HL-60 (cell line): ENCODE data around the gene ROPN1.
A peak's percentile ranks its signal among the peaks of the same experiment; 100 is the strongest.
"Not testable (repeated sequence)": the region's sequence is repeated elsewhere in the genome, so short reads cannot be mapped to it uniquely, and the experiment has no call there.

Experiments used
- DNase-seq, 2 experiments: peaks; one replicate each; pipeline ENCODE4 v3.0.0-alpha.2; 2010 to 2020; ENCODE audit warnings: low read depth in 1 of 2, low spot score in 1 of 2
- H3K27ac ChIP-seq: fragments of 250-450 bp; sonication (Bioruptor Pico); replicated peaks from 2 replicates; pipeline ENCODE4 v1.5.1; 2020; ENCODE audit warnings: mild to moderate bottlenecking, moderate library complexity
- H3K27me3 ChIP-seq: fragments of 250-450 bp; sonication (Bioruptor Pico); 2 replicates; pipeline ENCODE4 v1.5.1; 2021; ENCODE audit warnings: mild to moderate bottlenecking, moderate library complexity; ENCODE audit not compliant: insufficient read depth, poor library complexity, severe bottlenecking
- H3K4me3 ChIP-seq: replicated peaks from 2 replicates; pipeline ENCODE4 v1.5.1; 2011; ENCODE audit warnings: mild to moderate bottlenecking, control low read depth, low read length; ENCODE audit not compliant: insufficient read depth
- CTCF ChIP-seq: IDR thresholded peaks from one replicate; pipeline ENCODE4 v1.5.1; 2011; ENCODE audit warnings: low read length, control low read depth, inconsistent platforms; ENCODE audit not compliant: insufficient read depth
- GABPA ChIP-seq: IDR thresholded peaks from 2 replicates; pipeline ENCODE4 v1.6.1; 2012; ENCODE audit warnings: low read depth
- POLR2AphosphoS5 ChIP-seq: IDR thresholded peaks from 2 replicates; pipeline ENCODE4 v1.6.1; 2012; ENCODE audit warnings: low read depth
- REST ChIP-seq: IDR thresholded peaks from 2 replicates; pipeline ENCODE4 v1.6.1; 2012; ENCODE audit warnings: low read depth; ENCODE audit not compliant: insufficient replicate concordance
- SPI1 ChIP-seq: IDR thresholded peaks from 2 replicates; pipeline ENCODE4 v1.6.1; 2012; ENCODE audit warnings: low read depth, mild to moderate bottlenecking, borderline replicate concordance

The ROPN1 gene

GRCh38 chr3:124019291-124019690 lies 27.4 kb upstream of the ROPN1 start:
- TF ChIP-seq SPI1, result no peak
- no peak for TF ChIP-seq REST
- TF ChIP-seq GABPA, result no peak

GRCh38 chr3:124017502-124017901 lies 25.6 kb upstream of the ROPN1 start:
- H3K4me3 ChIP-seq, DNase-seq, H3K27ac ChIP-seq, H3K27me3 ChIP-seq: not testable (repeated sequence)

More at GRCh38 chr3:124019291-124019690, 27.4 kb upstream of the ROPN1 start:
- DNase-seq, result no peak
- no peak overlapping the region for H3K4me3 ChIP-seq
- H3K27ac ChIP-seq, result no peak overlapping the region
- peaks cover 3% of the 10 kb centered on the region for H3K27me3 ChIP-seq

GRCh38 chr3:124016483-124016882 lies 24.6 kb upstream of the ROPN1 start:
- H3K27me3 ChIP-seq, DNase-seq, H3K27ac ChIP-seq, H3K4me3 ChIP-seq: not testable (repeated sequence)

GRCh38 chr3:124014366-124014942 lies 22.5 kb upstream of the ROPN1 start:
- Histone ChIP-seq H3K27ac (no peak overlapping the region), H3K4me3 (no peak overlapping the region), H3K27me3 (peaks cover 3% of the 10 kb centered on the region)
- no peak for TF ChIP-seq CTCF
- no peak for TF ChIP-seq REST
- TF ChIP-seq POLR2AphosphoS5, result no peak
- no peak for TF ChIP-seq SPI1
- no peak for TF ChIP-seq GABPA
- no peak for DNase-seq

GRCh38 chr3:124008321-124008720 lies 16.4 kb upstream of the ROPN1 start:
- H3K27ac ChIP-seq, H3K27me3 ChIP-seq, DNase-seq, H3K4me3 ChIP-seq: not testable (repeated sequence)

GRCh38 chr3:124007186-124007585 lies 15.3 kb upstream of the ROPN1 start:
- TF ChIP-seq POLR2AphosphoS5, result no peak
- no peak overlapping the region for H3K27ac ChIP-seq
- DNase-seq, result peak in 1 of 2 experiments; percentile 16
- no peaks in the 10 kb centered on the region for H3K27me3 ChIP-seq
- no peak overlapping the region for H3K4me3 ChIP-seq

- not testable (repeated sequence) for DNase-seq, H3K27ac ChIP-seq, H3K27me3 ChIP-seq, H3K4me3 ChIP-seq
Measured at GRCh38 chr3:124002405-124003079, 10.6 kb upstream of the ROPN1 start.

GRCh38 chr3:124001366-124001765 lies 9.4 kb upstream of the ROPN1 start:
- H3K4me3 ChIP-seq, H3K27ac ChIP-seq, DNase-seq, H3K27me3 ChIP-seq: not testable (repeated sequence)
